Measurements from ENCODE around the gene WFDC12.

Gene WFDC12

GRCh38 chr20:45100563-45101245 is 23.6 kb downstream of the WFDC12 start, which contains the start of gene KCNS1:
Gene KCNS1 (minus strand): TSS chr20:45101127. CDS start chr20:45099236, 1,891 bp downstream.
- FAIRE-seq: no peak
- no peak for TF ChIP-seq TAF1 (IDR thresholded peaks at IDR 0.05; ENCODE audit: borderline replicate concordance, low read depth, low read length)
- DNase-seq (ENCODE audit: insufficient read length): no peak

GRCh38 chr20:45098103-45098773 is 26.0 kb downstream of the WFDC12 start:
- TF ChIP-seq POLR2AphosphoS5 (IDR thresholded peaks at IDR 0.05; ENCODE audit: low read depth, low read length) (no peak), TAF1 (IDR thresholded peaks at IDR 0.05; ENCODE audit: borderline replicate concordance, low read depth, low read length) (no peak), POLR2A (IDR thresholded peaks at IDR 0.05; ENCODE audit: low read depth, low read length) (no peak)
- FAIRE-seq: no peak
- DNase-seq (ENCODE audit: insufficient read length): no peak

- TF ChIP-seq TAF1 (IDR thresholded peaks at IDR 0.05; ENCODE audit: borderline replicate concordance, low read depth, low read length): no peak
- TF ChIP-seq POLR2A (IDR thresholded peaks at IDR 0.05; ENCODE audit: low read depth, low read length): no peak
- no peak for TF ChIP-seq POLR2AphosphoS5 (IDR thresholded peaks at IDR 0.05; ENCODE audit: low read depth, low read length)
- FAIRE-seq (no peak), DNase-seq (ENCODE audit: insufficient read length) (no peak)
Observed at GRCh38 chr20:45097485-45098102, 26.7 kb downstream of the WFDC12 start.

GRCh38 chr20:45096781-45097180 is 27.5 kb downstream of the WFDC12 start:
- no peak for FAIRE-seq
- no peak for DNase-seq (ENCODE audit: insufficient read length)
- no peak for TF ChIP-seq TAF1 (IDR thresholded peaks at IDR 0.05; ENCODE audit: borderline replicate concordance, low read depth, low read length)
- no peak for TF ChIP-seq POLR2AphosphoS5 (IDR thresholded peaks at IDR 0.05; ENCODE audit: low read depth, low read length)
- TF ChIP-seq POLR2A (IDR thresholded peaks at IDR 0.05; ENCODE audit: low read depth, low read length): no peak

- DNase-seq (ENCODE audit: insufficient read length): peak; percentile 50
- FAIRE-seq: peak; percentile 50
- TF ChIP-seq TAF1 (IDR thresholded peaks at IDR 0.05; ENCODE audit: borderline replicate concordance, low read depth, low read length) (no peak), POLR2AphosphoS5 (IDR thresholded peaks at IDR 0.05; ENCODE audit: low read depth, low read length) (no peak), POLR2A (IDR thresholded peaks at IDR 0.05; ENCODE audit: low read depth, low read length) (no peak)
Observed at GRCh38 chr20:45095805-45096238, 28.4 kb downstream of the WFDC12 start.

GRCh38 chr20:45094864-45095574 is 29.2 kb downstream of the WFDC12 start:
- TF ChIP-seq POLR2AphosphoS5 (IDR thresholded peaks at IDR 0.05; ENCODE audit: low read depth, low read length): no peak
- no peak for TF ChIP-seq TAF1 (IDR thresholded peaks at IDR 0.05; ENCODE audit: borderline replicate concordance, low read depth, low read length)
- no peak for TF ChIP-seq POLR2A (IDR thresholded peaks at IDR 0.05; ENCODE audit: low read depth, low read length)
- no peak for FAIRE-seq

GRCh38 chr20:45094201-45094600 is 30.1 kb downstream of the WFDC12 start:
- FAIRE-seq (no peak), DNase-seq (ENCODE audit: insufficient read length) (no peak)
- TF ChIP-seq TAF1 (IDR thresholded peaks at IDR 0.05; ENCODE audit: borderline replicate concordance, low read depth, low read length) (no peak), POLR2A (IDR thresholded peaks at IDR 0.05; ENCODE audit: low read depth, low read length) (no peak), POLR2AphosphoS5 (IDR thresholded peaks at IDR 0.05; ENCODE audit: low read depth, low read length) (no peak)

More at GRCh38 chr20:45094864-45095574, 29.2 kb downstream of the WFDC12 start:
- DNase-seq (ENCODE audit: insufficient read length): no peak

GRCh38 chr20:45092898-45093297 is 31.4 kb downstream of the WFDC12 start:
- DNase-seq (ENCODE audit: insufficient read length): no peak
- FAIRE-seq: no peak
- TF ChIP-seq POLR2A (IDR thresholded peaks at IDR 0.05; ENCODE audit: low read depth, low read length) (no peak), POLR2AphosphoS5 (IDR thresholded peaks at IDR 0.05; ENCODE audit: low read depth, low read length) (no peak), TAF1 (IDR thresholded peaks at IDR 0.05; ENCODE audit: borderline replicate concordance, low read depth, low read length) (no peak)

GRCh38 chr20:45091366-45091765 is 32.9 kb downstream of the WFDC12 start:
- FAIRE-seq: no peak
- no peak for DNase-seq (ENCODE audit: insufficient read length)
- no peak for TF ChIP-seq POLR2A (IDR thresholded peaks at IDR 0.05; ENCODE audit: low read depth, low read length)
- TF ChIP-seq TAF1 (IDR thresholded peaks at IDR 0.05; ENCODE audit: borderline replicate concordance, low read depth, low read length): no peak
- TF ChIP-seq POLR2AphosphoS5 (IDR thresholded peaks at IDR 0.05; ENCODE audit: low read depth, low read length): no peak

GRCh38 chr20:45090481-45090880 is 33.8 kb downstream of the WFDC12 start:
- FAIRE-seq: no peak

GRCh38 chr20:45088247-45088646 is 36.0 kb downstream of the WFDC12 start:
- FAIRE-seq (no peak), DNase-seq (ENCODE audit: insufficient read length) (no peak)
- no peak for TF ChIP-seq POLR2A (IDR thresholded peaks at IDR 0.05; ENCODE audit: low read depth, low read length)
- no peak for TF ChIP-seq POLR2AphosphoS5 (IDR thresholded peaks at IDR 0.05; ENCODE audit: low read depth, low read length)

More at GRCh38 chr20:45090481-45090880, 33.8 kb downstream of the WFDC12 start:
- TF ChIP-seq TAF1 (IDR thresholded peaks at IDR 0.05; ENCODE audit: borderline replicate concordance, low read depth, low read length) (no peak), POLR2A (IDR thresholded peaks at IDR 0.05; ENCODE audit: low read depth, low read length) (no peak), POLR2AphosphoS5 (IDR thresholded peaks at IDR 0.05; ENCODE audit: low read depth, low read length) (no peak)
- DNase-seq (ENCODE audit: insufficient read length): no peak
